ENCODE data around the gene ACAD10.

- TF ChIP-seq CTCF (IDR thresholded peaks at IDR 0.05) (no peak), EP300 (IDR thresholded peaks at IDR 0.05) (no peak), POLR2A (IDR thresholded peaks at IDR 0.05) (no peak), POLR2AphosphoS5 (IDR thresholded peaks at IDR 0.05) (no peak)
Observed at GRCh38 chr12:111767362-111768158, 81.7 kb downstream of the ACAD10 start.
